DOHH2 (cell line): ENCODE measurements around the gene VWA5B1.

Experiments used
- H3F3A ChIP-seq: fragments of 200-600 bp; sonication (generic), shearing (Covaris generic); 2 replicates; pipeline ENCODE4 v1.6.0; 2016; ENCODE audit warnings: antibody characterized with exemption, mild to moderate bottlenecking; ENCODE audit not compliant: control insufficient read depth, insufficient read depth
- H3K27ac ChIP-seq: fragments of 200-600 bp; sonication (generic); 2 replicates; pipeline ENCODE4 v1.5.1; 2014; ENCODE audit warnings: low read depth, mild to moderate bottlenecking, low read length, moderate library complexity
- H3K27me3 ChIP-seq: fragments of 200-600 bp; sonication (generic); 2 replicates; pipeline ENCODE4 v1.6.1; 2014; ENCODE audit warnings: mild to moderate bottlenecking, low read length, mixed read lengths; ENCODE audit not compliant: control insufficient read depth
- H3K36me3 ChIP-seq: fragments of 200-600 bp; sonication (generic); 2 replicates; pipeline ENCODE4 v1.6.1; 2014; ENCODE audit warnings: mild to moderate bottlenecking, low read length, moderate library complexity, mixed read lengths; ENCODE audit not compliant: control insufficient read depth
- H3K4me1 ChIP-seq: fragments of 200-600 bp; sonication (generic); 2 replicates; pipeline ENCODE4 v1.6.1; 2014; ENCODE audit warnings: mild to moderate bottlenecking, low read length, mixed read lengths; ENCODE audit not compliant: control insufficient read depth
- H3K4me2 ChIP-seq: fragments of 200-600 bp; sonication (generic); 2 replicates; pipeline ENCODE4 v1.6.0; 2014; ENCODE audit warnings: mild to moderate bottlenecking, low read length, moderate library complexity
- H3K4me3 ChIP-seq: fragments of 200-600 bp; sonication (generic); 2 replicates; pipeline ENCODE4 v1.5.1; 2014; ENCODE audit warnings: mild to moderate bottlenecking, low read length, mixed read lengths
- H3K79me2 ChIP-seq: fragments of 200-600 bp; sonication (generic); 2 replicates; pipeline ENCODE4 v1.6.1; 2014; ENCODE audit warnings: mild to moderate bottlenecking, low read length, mixed read lengths; ENCODE audit not compliant: control insufficient read depth
- H3K9me2 ChIP-seq: fragments of 200-600 bp; sonication (generic); replicated peaks from 2 replicates; pipeline ENCODE4 v1.6.1; 2014; ENCODE audit warnings: mild to moderate bottlenecking, low read length, mixed read lengths; ENCODE audit not compliant: control insufficient read depth
- H3K9me3 ChIP-seq: fragments of 200-600 bp; sonication (generic); 2 replicates; pipeline ENCODE4 v1.6.1; 2014; ENCODE audit warnings: antibody characterized with exemption, low read length, mixed read lengths; ENCODE audit not compliant: control insufficient read depth, insufficient read depth
- H4K20me1 ChIP-seq: fragments of 200-600 bp; sonication (generic); 2 replicates; pipeline ENCODE4 v1.6.0; 2014; ENCODE audit warnings: low read depth, mild to moderate bottlenecking, antibody characterized with exemption, low read length, moderate library complexity; ENCODE audit not compliant: control insufficient read depth, insufficient read depth
- EZH2phosphoT487 ChIP-seq: fragments of 200-600 bp; sonication (generic); IDR thresholded peaks from 2 replicates; pipeline ENCODE4 v1.6.1; 2017; ENCODE audit warnings: borderline replicate concordance, mild to moderate bottlenecking, antibody characterized with exemption, low read length, moderate library complexity, mixed read lengths
- TF ChIP-seq, protein P1 (sequence below): fragments of 200-600 bp; sonication (generic); IDR thresholded peaks from one replicate; pipeline ENCODE4 v1.5.1; 2014; ENCODE audit warnings: antibody characterized with exemption, mild to moderate bottlenecking, low read depth, low read length; ENCODE audit not compliant: poor library complexity, severe bottlenecking

Gene VWA5B1

DNA sequence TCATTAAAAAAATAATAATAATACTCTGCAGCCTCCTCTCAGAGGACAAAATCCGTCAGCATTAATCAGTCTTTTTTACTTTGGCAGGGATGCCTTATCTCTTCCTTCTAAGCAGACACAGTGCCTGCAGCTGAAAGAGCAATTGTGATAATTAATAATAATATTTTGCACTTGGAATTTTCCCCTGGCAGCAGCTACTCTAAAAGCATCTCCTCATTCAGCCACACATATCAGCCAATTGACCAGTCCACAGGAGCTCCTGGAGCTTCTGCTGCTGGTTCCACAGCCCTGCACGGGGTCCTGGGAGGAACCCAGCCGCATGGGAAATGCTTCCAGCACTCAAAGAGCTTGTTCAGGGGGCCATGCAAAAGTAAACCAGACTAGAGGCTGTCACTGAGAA lies 31.0 kb upstream of the VWA5B1 start:
- peaks cover 2% of the 10 kb centered on the region for H3K27me3 ChIP-seq
- no peaks in the 10 kb centered on the region for H3K36me3 ChIP-seq
- TF ChIP-seq, protein P1, sequence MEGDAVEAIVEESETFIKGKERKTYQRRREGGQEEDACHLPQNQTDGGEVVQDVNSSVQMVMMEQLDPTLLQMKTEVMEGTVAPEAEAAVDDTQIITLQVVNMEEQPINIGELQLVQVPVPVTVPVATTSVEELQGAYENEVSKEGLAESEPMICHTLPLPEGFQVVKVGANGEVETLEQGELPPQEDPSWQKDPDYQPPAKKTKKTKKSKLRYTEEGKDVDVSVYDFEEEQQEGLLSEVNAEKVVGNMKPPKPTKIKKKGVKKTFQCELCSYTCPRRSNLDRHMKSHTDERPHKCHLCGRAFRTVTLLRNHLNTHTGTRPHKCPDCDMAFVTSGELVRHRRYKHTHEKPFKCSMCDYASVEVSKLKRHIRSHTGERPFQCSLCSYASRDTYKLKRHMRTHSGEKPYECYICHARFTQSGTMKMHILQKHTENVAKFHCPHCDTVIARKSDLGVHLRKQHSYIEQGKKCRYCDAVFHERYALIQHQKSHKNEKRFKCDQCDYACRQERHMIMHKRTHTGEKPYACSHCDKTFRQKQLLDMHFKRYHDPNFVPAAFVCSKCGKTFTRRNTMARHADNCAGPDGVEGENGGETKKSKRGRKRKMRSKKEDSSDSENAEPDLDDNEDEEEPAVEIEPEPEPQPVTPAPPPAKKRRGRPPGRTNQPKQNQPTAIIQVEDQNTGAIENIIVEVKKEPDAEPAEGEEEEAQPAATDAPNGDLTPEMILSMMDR, result no peak
- TF ChIP-seq EZH2phosphoT487, result no peak
- no peaks in the 10 kb centered on the region for H3K9me2 ChIP-seq
- no peak overlapping the region for H3K4me3 ChIP-seq
- H3K79me2 ChIP-seq, result no peaks in the 10 kb centered on the region
- H4K20me1 ChIP-seq, result no peaks in the 10 kb centered on the region
- H3K4me1 ChIP-seq, result no peaks in the 10 kb centered on the region
- H3F3A ChIP-seq, result no peaks in the 10 kb centered on the region
- no peaks in the 10 kb centered on the region for H3K9me3 ChIP-seq
- H3K4me2 ChIP-seq, result no peak overlapping the region
- no peak overlapping the region for H3K27ac ChIP-seq

- Histone ChIP-seq H3K27ac (no peak overlapping the region), H3K79me2 (no peaks in the 10 kb centered on the region), H3K4me2 (no peak overlapping the region), H4K20me1 (no peaks in the 10 kb centered on the region), H3K27me3 (peaks cover 2% of the 10 kb centered on the region), H3K36me3 (no peaks in the 10 kb centered on the region), H3K9me3 (no peaks in the 10 kb centered on the region), H3K9me2 (no peaks in the 10 kb centered on the region), H3F3A (no peaks in the 10 kb centered on the region), H3K4me3 (no peak overlapping the region), H3K4me1 (no peaks in the 10 kb centered on the region)
- TF ChIP-seq EZH2phosphoT487, result no peak
- TF ChIP-seq, protein P1, result no peak
Observed at GRCh38 chr1:20261095-20261494, 29.6 kb upstream of the VWA5B1 start.

DNA sequence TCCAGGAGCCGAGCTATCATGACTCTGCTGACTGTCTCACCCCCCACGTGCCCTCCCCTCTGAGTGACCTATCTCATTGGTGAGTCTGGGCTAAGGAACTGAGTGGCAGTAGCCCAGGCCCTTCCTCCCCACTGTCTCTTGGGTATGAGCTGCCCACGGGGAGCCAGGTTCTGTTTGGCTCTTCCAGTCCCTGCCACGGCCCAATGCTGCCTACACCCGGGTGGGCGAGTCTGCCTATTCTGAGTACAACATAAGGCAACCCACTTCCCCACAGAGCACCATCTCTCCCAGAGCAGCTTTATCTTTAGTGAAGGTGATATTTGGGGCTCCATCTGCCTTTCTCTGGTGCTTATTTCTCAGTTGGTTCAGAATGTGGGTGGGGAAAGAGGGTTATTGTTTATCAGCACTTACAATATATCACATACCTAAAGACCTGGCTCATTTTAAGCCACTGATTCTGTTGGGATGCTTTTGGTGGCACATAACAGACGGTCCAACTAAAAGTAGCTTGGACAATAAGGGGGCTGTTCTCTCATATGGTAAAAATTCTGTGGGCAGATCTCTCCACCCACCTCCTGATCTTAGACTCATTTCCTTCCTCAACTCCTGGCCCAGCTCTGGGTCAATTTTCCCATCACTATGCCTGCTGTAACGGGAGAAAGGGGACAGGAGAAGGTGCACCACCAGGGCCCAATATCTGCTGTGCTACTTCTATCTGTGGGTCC lies 27.7 kb upstream of the VWA5B1 start:
- Histone ChIP-seq H3K36me3 (no peaks in the 10 kb centered on the region), H3K9me2 (no peaks in the 10 kb centered on the region), H3K27me3 (peaks cover 2% of the 10 kb centered on the region), H4K20me1 (no peaks in the 10 kb centered on the region), H3K4me2 (no peak overlapping the region), H3K4me3 (no peak overlapping the region), H3K79me2 (no peaks in the 10 kb centered on the region), H3K27ac (no peak overlapping the region), H3K9me3 (no peaks in the 10 kb centered on the region), H3K4me1 (no peaks in the 10 kb centered on the region), H3F3A (no peaks in the 10 kb centered on the region)
- no peak for TF ChIP-seq EZH2phosphoT487
- TF ChIP-seq, protein P1, result no peak
